Activated naive CD8-positive, alpha-beta T cell (primary cell): Measurements from ENCODE around the gene RBM20.
A peak's percentile ranks its signal among the peaks of the same experiment; 100 is the strongest.
"Not testable (repeated sequence)": the region's sequence is repeated elsewhere in the genome, so short reads cannot be mapped to it uniquely, and the experiment has no call there.

Source experiments
- H3K27ac Mint-ChIP-seq: one replicate; pipeline ENCODE4 v1.8.0; 2021; ENCODE audit warnings: mixed read lengths
- H3K27me3 Mint-ChIP-seq: one replicate; pipeline ENCODE4 v1.8.0; 2021; ENCODE audit warnings: mixed read lengths
- H3K36me3 Mint-ChIP-seq: one replicate; pipeline ENCODE4 v1.8.0; 2021; ENCODE audit warnings: mixed read lengths
- H3K4me1 Mint-ChIP-seq: one replicate; pipeline ENCODE4 v1.8.0; 2021; ENCODE audit warnings: low read depth, mixed read lengths
- H3K4me3 Mint-ChIP-seq: one replicate; pipeline ENCODE4 v1.8.0; 2021; ENCODE audit warnings: mild to moderate bottlenecking, mixed read lengths
- H3K9me3 Mint-ChIP-seq: one replicate; pipeline ENCODE4 v1.8.0; 2021; ENCODE audit warnings: low read depth, mixed read lengths

The RBM20 gene

GRCh38 chr10:110617425-110618229, 26.5 kb upstream of the RBM20 start:
- Mint-ChIP-seq H3K4me3 (peak overlapping the region; percentile 58), H3K4me1 (peaks cover 32% of the 10 kb centered on the region), H3K9me3 (peaks cover 5% of the 10 kb centered on the region), H3K36me3 (peaks cover 2% of the 10 kb centered on the region), H3K27me3 (no peaks in the 10 kb centered on the region), H3K27ac (peak overlapping the region; percentile 78)

- peak overlapping the region; percentile 86 for H3K27ac Mint-ChIP-seq
- peaks cover 27% of the 10 kb centered on the region for H3K4me1 Mint-ChIP-seq
- H3K36me3 Mint-ChIP-seq, result peaks cover 2% of the 10 kb centered on the region
Observed at GRCh38 chr10:110618230-110618610, 25.9 kb upstream of the RBM20 start.

GRCh38 chr10:110619514-110620397, 24.4 kb upstream of the RBM20 start:
- peaks cover 5% of the 10 kb centered on the region for H3K9me3 Mint-ChIP-seq
- H3K27ac Mint-ChIP-seq, result no peak overlapping the region
- H3K36me3 Mint-ChIP-seq, result peaks cover 2% of the 10 kb centered on the region
- H3K27me3 Mint-ChIP-seq, result no peaks in the 10 kb centered on the region
- no peak overlapping the region for H3K4me3 Mint-ChIP-seq
- peaks cover 20% of the 10 kb centered on the region for H3K4me1 Mint-ChIP-seq

More at GRCh38 chr10:110618230-110618610, 25.9 kb upstream of the RBM20 start:
- H3K27me3 Mint-ChIP-seq, result no peaks in the 10 kb centered on the region
- peaks cover 5% of the 10 kb centered on the region for H3K9me3 Mint-ChIP-seq
- peak overlapping the region; percentile 58 for H3K4me3 Mint-ChIP-seq

GRCh38 chr10:110620398-110620719, 23.8 kb upstream of the RBM20 start:
- Mint-ChIP-seq H3K27me3 (no peaks in the 10 kb centered on the region), H3K9me3 (peaks cover 5% of the 10 kb centered on the region), H3K4me1 (peaks cover 20% of the 10 kb centered on the region), H3K4me3 (no peak overlapping the region), H3K36me3 (peaks cover 2% of the 10 kb centered on the region), H3K27ac (no peak overlapping the region)

GRCh38 chr10:110623316-110623715, 20.8 kb upstream of the RBM20 start:
- H3K27me3 Mint-ChIP-seq, H3K27ac Mint-ChIP-seq, H3K4me3 Mint-ChIP-seq, H3K4me1 Mint-ChIP-seq, H3K36me3 Mint-ChIP-seq, H3K9me3 Mint-ChIP-seq: not testable (repeated sequence)

- H3K9me3 Mint-ChIP-seq, result peaks cover 12% of the 10 kb centered on the region
- H3K4me1 Mint-ChIP-seq, result no peaks in the 10 kb centered on the region
- no peak overlapping the region for H3K4me3 Mint-ChIP-seq
- H3K27ac Mint-ChIP-seq, result no peak overlapping the region
- H3K27me3 Mint-ChIP-seq, result no peaks in the 10 kb centered on the region
- no peaks in the 10 kb centered on the region for H3K36me3 Mint-ChIP-seq
Observed at GRCh38 chr10:110625356-110625894, 18.7 kb upstream of the RBM20 start.

GRCh38 chr10:110625951-110626855, 17.9 kb upstream of the RBM20 start:
- Mint-ChIP-seq H3K27me3 (no peaks in the 10 kb centered on the region), H3K27ac (no peak overlapping the region), H3K4me1 (no peaks in the 10 kb centered on the region), H3K9me3 (peaks cover 12% of the 10 kb centered on the region), H3K4me3 (no peak overlapping the region), H3K36me3 (no peaks in the 10 kb centered on the region)

GRCh38 chr10:110628161-110628560, 16.0 kb upstream of the RBM20 start:
- H3K4me1 Mint-ChIP-seq, result no peaks in the 10 kb centered on the region
- H3K27ac Mint-ChIP-seq, result no peak overlapping the region
- H3K9me3 Mint-ChIP-seq, result peaks cover 7% of the 10 kb centered on the region

GRCh38 chr10:110629680-110630191, 14.4 kb upstream of the RBM20 start:
- Mint-ChIP-seq H3K4me3 (no peak overlapping the region), H3K27me3 (no peaks in the 10 kb centered on the region), H3K36me3 (no peaks in the 10 kb centered on the region), H3K27ac (no peak overlapping the region), H3K9me3 (peaks cover 7% of the 10 kb centered on the region), H3K4me1 (no peaks in the 10 kb centered on the region)

More at GRCh38 chr10:110628161-110628560, 16.0 kb upstream of the RBM20 start:
- Mint-ChIP-seq H3K4me3 (no peak overlapping the region), H3K27me3 (no peaks in the 10 kb centered on the region), H3K36me3 (no peaks in the 10 kb centered on the region)

- Mint-ChIP-seq H3K4me1 (no peaks in the 10 kb centered on the region), H3K9me3 (peaks cover 7% of the 10 kb centered on the region), H3K4me3 (no peak overlapping the region), H3K36me3 (no peaks in the 10 kb centered on the region), H3K27ac (no peak overlapping the region), H3K27me3 (no peaks in the 10 kb centered on the region)
Observed at GRCh38 chr10:110631934-110632333, 12.2 kb upstream of the RBM20 start.

GRCh38 chr10:110632591-110633215, 11.4 kb upstream of the RBM20 start:
- Mint-ChIP-seq H3K36me3 (no peaks in the 10 kb centered on the region), H3K4me1 (no peaks in the 10 kb centered on the region), H3K4me3 (no peak overlapping the region), H3K27ac (no peak overlapping the region), H3K27me3 (no peaks in the 10 kb centered on the region), H3K9me3 (peaks cover 7% of the 10 kb centered on the region)

GRCh38 chr10:110634527-110635209, 9.5 kb upstream of the RBM20 start:
- H3K4me3 Mint-ChIP-seq, result no peak overlapping the region
- H3K9me3 Mint-ChIP-seq, result no peaks in the 10 kb centered on the region
- H3K36me3 Mint-ChIP-seq, result no peaks in the 10 kb centered on the region
- H3K27me3 Mint-ChIP-seq, result peaks cover 3% of the 10 kb centered on the region
- H3K4me1 Mint-ChIP-seq, result no peaks in the 10 kb centered on the region
- no peak overlapping the region for H3K27ac Mint-ChIP-seq

GRCh38 chr10:110636572-110636931, 7.6 kb upstream of the RBM20 start:
- Mint-ChIP-seq H3K27ac (no peak overlapping the region), H3K4me3 (no peak overlapping the region), H3K36me3 (no peaks in the 10 kb centered on the region), H3K9me3 (no peaks in the 10 kb centered on the region), H3K27me3 (peaks cover 9% of the 10 kb centered on the region), H3K4me1 (peaks cover 9% of the 10 kb centered on the region)
